Fibroblast of gingiva (primary cell): Measurements from ENCODE around the gene RAB6B.

ENCODE experiments used
- DNase-seq: peaks from one replicate; pipeline ENCODE4 v3.0.0-alpha.2; 2011; ENCODE audit warnings: low read depth

Gene RAB6B

DNA sequence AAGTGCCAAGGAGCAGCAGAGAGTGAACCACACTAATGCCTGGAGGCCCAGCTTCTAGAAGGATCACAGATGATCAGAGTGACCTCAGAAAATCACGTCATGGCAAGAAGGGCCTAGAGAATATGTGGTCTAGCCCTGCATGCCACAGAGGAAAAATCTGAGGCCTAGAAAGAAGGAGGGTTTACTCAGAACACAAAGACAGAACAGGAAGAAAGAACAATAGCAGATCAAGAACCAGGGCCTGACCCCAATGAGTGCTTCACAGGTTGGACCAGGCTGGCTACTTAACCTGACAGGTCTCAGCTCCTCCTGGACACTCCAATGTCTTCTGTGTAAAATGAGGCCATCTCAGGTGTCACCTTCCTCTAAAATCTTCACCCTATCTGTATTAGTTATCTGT lies 14.2 kb downstream of the RAB6B start:
- no peak for DNase-seq

DNA sequence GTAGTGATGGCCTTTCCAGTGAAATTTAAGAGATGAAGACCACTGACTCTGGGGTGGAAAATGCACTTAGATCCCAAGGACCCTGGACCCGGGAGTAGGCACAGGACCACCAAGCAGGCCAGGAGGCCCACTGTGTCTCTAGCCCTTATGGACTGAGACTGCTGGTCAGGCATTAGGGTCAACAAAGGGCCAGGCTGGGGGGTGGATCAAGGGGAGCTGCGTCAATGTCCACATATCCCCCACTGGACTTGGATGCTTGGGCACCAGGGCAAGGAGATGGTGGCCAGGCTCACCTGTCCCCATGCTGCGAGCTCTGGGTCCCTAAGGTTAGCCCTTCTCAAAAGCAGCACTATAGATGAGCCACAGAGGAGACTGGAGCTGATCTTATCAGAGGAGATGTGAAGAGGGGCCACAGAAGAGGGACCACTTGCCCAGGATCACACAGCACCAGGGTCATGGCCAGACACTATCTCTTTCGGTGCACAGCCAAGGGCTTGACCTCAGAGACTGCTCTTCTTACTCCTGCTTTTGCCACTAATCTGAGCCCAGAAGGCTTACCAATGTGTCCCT lies 14.7 kb downstream of the RAB6B start:
- DNase-seq: no peak

DNA sequence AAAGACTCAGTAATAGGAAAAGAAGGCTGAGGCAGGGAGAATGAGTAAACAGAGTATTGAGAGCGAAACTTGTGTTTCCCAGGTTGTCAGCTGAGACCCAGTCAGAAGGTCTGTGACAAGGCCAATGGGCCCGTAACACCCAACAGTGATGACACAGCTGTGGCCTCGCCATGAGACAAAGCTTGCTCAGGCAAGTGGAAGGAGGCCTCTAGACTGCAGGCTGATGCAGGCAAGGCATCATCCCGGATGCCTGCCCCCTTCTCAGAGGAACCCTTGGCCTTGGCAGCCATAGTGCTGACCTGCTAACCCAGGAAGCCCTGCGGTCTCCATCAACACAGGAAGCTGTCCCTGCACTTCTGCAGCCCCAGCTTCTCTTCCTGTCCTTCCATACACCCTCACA lies 15.4 kb downstream of the RAB6B start:
- no peak for DNase-seq

DNA sequence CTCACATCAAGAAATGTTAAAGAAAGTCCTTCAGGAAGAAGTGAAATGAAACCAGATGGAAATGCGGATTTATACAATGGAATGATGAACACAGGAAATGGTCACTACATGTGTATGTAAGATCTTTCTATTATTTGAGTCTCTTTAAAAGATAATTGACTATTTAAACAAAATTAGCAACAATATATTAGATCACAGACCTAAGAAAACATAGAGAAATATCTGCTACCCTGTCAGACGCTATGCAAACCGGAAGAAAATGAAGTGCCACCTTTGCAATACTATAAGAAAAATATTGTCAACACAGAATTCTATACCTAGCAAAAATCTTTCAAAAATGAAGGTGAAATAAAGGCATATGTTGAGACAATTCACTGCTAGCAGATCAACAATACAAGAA lies 17.2 kb downstream of the RAB6B start:
- no peak for DNase-seq

DNA sequence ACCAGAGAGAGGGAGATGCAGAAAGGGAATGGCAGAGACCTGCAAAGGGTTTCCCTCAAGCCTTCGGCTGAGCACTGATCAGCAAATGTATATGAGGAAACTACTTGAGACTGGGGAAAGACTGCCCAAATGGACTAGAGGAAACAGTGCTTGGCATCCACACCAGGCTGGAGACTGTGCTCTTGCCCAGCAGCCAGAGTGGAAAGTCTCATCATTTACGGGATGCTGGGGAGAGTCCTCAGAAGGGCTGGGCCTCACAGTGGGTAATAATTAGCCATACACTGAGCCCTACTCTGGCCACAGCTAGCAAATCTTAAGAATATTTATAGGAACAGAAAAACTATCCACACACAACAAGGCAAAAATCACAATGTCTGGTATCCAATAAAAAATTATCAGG lies 18.5 kb downstream of the RAB6B start:
- DNase-seq: no peak

DNA sequence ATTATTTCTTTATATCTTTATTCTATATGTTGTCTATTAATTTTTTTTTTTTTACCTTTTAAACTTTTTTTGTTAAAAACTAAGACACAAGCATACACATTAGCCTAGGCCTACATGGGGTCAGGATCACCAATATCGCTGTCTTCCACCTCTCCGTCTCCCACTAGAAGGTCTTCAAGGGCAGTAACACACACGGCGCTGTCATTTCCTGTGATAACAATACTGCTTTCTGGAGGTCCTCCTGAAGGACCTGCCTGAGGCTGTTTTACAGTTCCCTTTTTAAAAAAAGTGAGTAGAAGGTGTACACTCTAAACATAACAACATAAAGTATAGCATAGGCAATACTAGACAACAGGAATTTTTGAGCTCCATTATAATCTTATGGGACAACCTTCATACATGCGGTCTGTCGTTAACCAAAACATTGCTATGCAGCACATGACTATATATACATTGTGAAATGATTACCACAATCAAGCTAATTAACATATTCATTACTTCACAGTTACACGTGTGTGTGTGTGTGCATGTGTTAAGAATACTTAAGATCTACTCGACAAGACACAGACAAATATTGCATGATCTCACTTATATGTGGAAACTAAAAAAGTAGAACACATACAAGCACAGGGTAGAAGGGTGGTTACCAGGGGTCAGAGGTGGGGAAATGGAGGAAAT lies 20.8 kb downstream of the RAB6B start:
- no peak for DNase-seq

DNA sequence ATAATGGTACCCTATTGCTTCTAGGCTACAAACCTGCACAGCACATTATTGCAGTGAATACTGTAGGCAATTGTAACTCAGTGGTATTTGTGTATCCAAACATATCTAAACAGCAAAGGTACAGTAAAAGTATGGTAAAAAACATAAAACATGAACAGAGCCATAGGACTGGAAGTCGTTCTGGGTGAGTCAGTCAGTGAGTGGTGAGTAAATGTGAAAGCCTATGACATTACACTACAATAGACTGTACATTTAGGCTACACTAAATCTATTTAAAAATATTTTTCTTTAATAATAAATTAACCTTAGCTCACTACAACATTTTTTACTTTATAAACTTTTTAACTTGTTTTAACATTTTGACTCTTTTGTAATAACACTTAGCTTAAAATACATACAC lies 21.3 kb downstream of the RAB6B start:
- DNase-seq: no peak

DNA sequence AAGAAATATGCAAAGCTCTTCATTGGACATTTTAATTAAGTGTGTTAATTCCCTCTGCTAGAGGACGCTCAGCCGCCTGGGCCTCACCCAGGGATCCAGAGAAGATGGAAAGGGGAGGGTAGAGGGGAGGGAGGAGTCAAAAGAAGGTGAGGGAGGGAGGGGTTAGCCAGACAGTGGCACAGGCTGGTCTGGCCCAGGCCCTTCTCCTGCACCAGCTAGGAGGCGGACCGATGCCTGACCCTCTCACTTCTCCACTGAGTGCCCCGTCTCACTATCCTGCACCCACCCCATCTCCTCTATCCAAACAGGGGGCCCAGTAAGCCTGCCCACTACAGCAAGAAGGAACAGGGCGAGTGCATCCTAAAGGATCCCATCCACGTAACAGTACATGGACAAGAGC lies 22.9 kb downstream of the RAB6B start:
- DNase-seq: no peak

DNA sequence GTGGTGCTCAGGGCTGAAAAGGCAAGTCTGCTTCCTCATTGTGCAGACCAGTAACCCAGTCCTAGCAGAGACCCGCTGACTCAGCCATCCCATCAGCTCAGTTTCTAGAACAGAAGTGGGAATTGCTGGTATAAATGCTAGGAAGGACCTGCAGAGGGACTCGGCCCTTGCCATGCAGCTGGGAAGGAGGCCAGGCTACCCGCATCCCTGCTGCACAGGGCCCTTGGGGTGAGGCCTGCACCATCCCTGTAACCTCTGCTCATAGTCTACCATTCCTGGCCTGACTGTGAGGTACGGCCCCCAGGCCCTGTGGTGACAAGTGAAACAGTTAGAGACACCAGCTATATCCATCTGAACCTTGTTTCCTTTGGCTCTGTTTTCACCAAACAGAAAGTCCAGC lies 23.5 kb downstream of the RAB6B start:
- DNase-seq: no peak

DNA sequence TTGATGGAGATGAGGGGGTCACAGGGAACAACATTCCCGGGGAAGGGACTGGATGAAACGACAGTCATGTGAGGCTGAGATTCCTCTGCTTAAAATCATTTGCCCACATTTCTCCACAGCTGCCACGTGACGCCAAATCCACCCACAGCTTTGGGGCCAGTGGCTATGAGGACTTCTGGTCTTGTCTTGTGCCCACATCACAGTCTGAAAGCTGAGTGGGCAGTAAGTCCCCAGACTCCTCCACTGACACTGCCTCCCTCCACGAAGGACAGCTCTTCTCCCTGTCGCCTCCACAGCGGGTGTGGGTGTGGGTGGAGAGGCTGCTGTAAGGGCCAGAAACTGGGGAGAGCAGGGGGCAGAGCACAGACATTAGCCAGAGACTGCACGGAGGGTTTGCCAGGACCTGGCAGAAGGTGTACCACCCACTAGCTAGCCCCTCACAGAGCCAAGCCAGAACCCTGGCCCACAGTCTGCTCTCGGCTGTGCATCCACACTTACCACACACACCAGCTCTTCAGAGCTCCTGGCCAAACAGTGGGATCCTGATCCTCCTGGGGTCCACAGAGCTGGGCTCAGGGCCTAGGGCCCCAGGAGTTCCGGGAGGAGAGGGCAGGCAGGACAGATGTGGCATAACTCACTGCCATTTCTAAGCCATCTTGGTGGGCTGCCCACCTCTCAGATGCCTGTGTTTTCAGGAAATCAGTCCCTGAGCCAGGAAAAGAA lies 24.2 kb downstream of the RAB6B start:
- no peak for DNase-seq

DNA sequence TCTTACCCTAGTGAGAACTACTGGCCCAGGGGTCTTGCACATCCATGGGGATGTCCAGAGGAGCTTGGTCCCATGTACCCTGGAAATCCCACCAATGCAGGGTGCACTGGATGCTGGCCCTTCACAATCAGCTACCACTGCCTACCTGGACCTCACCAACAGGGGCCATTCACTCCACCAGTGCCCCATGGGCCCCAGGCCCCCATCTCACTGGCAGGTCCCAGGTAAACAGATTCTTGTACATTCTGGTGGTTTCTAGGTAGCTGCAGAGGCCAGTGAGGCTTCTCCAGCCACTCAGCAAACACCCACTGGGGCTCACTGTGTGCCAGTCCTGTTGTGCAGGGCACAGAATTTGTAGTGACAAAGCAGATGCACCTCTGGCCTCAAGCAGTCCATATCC lies 24.9 kb downstream of the RAB6B start:
- DNase-seq: no peak

DNA sequence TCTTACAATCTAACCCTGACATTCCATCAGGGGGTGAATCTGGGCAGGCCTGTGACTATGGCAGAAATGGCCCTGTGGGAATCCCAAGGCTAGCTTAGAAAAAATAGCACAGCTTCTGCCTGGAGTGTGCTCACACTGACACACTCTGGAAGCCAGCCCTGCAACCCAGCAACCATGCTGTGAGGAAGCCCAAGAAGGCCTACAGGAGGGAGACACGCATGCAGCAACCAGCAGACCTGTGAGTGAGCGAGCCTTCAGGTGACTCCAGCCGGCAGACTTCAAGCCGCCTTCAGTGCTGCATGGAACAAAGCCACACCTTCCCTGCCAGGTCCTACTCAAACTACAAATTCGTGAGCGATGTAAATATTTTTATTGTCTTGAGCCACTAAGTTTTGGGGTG lies 26.1 kb downstream of the RAB6B start:
- DNase-seq: no peak

DNA sequence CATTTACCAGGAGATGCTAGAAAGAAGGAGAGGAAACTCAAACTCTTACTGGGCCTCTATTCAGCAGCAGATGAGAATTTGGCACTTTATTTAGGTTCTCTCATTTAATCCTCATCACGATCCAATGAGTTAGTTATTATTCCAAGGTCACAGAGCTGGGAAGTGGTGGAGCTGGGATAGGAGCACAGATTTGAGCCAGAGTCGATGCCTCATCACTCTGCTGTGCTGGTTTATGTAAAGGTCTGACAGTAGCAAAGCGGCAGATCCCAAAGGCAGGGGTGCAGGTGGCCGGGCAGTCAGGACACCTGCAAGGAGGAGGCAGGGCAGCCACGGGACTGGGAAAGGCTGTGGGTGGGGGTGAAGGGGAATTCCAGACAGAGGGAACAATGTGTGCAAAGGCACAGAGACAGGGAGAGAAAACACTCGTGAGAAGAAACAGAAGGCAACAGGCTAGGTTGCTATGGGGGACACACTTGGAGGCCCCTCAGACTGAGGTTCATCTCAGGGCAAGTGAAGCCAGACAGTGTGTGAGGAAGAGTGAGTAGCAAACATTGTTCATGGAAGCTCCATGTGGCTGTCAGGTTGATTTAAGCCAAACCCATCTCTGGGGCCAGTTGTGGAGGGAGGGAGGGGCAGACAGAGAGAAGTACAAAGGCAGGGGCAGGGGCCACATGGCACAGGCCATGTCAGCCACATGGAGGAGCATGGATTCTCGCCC lies 26.8 kb downstream of the RAB6B start:
- DNase-seq: no peak

DNA sequence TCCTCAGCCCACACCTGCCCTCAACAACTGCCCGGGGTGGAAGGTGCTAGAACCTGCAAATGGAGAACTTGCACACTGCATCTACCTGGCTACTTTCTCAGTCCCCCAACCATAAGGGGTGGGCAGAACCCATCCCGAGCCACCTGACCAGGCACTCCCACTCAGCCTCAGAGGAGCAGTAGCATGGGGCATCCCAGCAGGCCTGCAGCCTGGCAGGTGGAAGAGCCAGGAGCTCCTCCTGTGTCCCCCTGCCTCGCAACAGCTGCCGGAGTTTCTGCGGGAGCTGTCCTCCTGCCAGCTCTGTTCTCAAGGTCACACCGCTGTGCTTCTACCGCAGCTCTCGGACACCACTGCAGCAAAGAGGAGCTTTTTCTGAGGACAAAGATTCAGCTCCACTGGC lies 27.5 kb downstream of the RAB6B start:
- DNase-seq: no peak

DNA sequence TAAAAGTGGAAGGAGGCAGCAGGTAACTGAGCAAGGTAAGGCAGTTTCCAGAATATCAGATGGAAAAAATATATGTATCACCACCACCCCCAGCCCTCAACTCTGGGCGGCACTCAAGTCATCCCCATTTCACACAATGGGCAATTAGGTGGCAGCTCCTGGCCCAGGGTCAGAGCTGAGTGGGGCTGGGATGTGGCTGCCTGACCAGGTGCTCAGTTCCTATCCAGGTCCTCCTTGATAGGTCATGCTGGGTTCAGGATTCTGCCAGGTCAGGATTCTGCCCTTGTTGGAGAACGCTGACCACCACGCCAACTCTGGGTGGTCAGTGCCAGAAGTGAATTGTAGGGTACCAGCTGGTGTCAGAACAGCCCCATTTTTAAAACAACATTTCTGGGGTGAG lies 29.5 kb downstream of the RAB6B start:
- no peak for DNase-seq

DNA sequence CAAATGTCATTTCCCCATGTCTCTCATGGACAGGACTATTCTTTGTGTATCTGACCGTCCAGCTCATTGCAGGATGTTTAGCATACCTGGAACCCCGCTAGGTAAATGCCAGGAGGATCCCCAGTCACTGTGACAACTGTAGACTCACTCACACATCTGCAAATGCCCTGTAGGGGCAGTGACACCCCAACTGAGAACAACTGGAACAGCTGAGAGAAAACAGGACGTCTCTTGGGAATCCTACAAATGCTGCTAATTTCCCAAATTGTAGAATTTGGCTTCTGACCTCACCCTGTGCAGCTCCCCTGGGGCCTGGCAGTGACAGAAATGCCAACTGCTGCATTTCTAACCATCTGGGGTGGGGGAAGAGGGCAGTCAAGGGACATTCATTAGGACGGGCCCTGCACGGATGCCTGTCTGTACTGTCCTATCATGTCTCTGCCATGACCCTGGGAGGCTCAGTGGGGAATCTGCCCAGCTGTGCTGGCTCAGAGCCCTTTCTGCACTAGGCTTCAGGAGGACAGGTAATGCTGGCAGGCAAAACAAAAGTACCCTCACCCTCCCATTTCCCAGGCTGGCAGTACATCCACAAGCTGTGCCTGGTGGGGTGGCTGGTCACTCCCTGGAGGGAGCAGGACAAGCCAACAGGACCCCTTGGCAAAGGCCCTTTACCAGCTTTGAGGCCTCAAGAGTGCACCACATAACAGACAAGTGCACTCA lies 30.4 kb downstream of the RAB6B start:
- no peak for DNase-seq

DNA sequence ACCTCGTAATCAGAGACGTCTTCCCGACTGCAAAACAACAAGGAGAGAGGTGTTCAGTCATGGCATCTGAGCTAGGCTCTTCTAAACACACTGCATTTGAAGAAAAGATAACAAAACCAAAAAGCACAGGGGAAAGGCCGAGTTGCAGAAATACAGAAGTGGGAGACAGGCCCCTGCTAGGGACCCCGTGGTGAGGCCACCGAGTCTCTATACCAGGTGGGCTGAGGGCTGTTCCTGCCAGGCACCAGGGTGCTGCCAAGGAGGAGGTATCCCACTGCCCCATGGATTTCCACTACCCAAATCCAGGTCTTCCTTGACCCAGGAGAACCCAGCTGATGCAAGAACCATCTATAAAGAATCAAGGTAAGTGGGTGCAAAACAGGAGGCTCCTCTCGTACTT lies 31.1 kb downstream of the RAB6B start:
- DNase-seq: no peak

DNA sequence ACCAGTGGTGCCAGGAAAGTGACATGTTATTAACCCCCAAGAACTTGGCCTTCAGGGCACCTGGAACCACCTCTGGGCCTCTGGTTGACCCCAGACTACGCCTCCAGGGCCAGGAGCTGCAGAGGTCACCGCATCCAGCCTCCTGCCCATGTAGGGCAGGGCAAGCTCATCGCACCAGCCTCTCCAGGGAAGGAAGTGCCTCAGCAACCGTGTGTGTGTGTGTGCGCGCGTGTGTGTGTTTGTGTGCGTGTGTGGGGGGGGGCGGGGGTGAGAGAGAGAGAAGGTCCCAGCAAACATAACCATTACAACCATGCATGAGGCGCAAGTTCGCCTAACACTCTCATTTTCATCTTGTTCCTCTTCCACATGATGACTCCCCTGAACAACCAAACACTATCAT lies 31.8 kb downstream of the RAB6B start:
- DNase-seq: no peak

DNA sequence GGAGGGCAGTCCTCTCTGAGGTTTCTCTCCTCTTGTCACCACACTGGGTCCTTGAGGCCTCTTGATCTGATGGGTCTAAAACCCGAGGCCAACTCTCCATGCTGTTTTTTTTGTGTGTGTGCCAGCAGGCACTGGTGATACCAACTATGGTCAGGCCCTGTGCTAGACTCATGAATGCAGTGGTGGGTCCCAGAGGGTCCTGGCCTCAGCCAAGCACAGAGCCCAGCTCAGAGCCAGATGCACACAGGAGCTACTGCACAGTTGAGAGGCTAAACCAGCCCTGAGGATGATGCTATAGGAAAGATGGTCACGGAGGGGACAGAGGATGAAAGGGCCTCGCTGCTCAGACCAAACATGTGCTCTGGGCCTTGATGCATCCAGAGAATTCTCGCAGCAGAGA lies 33.5 kb downstream of the RAB6B start:
- no peak for DNase-seq

DNA sequence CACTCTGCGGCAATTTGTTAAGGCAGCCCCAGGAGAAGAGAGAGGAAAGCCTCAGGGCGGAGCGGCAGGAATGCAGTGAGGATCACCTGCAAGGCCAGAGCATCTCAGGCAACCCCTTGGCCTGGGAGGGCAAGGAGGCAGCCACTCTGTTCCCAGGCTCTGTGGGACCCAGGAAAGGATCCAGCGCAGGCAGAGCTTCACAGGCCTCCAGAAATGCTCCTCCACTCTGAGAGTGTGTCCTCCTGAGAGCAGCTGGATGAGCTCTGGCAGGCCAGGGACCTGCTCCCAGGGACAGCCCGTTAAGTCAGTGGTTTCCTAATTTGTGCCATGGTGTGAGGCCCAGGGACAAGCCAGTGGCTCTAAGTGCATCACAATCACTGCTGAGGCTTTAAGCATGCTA lies 35.2 kb downstream of the RAB6B start:
- no peak for DNase-seq

DNA sequence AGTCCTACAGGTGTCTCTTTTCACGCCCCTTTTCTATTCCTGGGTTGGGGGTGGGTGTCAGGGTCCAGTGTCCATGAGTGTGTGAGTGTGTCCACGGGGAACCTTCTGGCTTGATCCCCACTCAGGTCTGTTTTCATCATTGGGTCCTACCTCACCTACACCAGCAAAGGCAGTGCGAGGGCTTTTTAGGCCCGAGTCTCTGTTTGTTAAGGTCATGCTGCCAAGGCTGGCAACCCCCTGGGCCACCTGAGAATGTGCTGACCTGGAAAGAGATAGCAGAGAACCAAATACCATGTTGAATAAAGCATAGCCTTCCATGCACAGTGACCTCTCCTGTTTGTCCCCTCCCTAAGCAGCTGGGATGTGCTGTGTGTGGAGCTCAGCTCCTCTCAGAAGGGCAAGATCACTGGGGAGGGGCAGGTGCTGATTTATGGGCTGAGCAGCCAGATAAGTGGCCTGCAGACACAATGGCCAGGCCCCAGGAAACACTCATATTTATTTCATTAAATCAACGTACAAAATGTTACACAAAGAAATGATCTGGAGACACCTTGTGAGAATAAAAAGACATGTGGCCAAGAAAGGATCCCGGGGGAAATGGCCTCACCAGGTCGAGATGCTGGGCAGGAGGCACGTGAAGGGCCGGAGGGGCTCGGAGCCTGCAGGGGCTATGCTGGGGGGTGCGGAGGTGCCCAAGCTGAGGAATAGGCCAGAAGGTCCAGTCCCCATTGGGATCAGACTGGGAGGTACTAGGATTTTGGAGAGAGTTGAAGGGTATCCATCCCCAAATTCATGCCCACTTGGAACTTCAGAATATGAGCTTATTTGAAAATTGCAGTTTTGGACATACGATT lies 36.1 kb downstream of the RAB6B start:
- DNase-seq: no peak

DNA sequence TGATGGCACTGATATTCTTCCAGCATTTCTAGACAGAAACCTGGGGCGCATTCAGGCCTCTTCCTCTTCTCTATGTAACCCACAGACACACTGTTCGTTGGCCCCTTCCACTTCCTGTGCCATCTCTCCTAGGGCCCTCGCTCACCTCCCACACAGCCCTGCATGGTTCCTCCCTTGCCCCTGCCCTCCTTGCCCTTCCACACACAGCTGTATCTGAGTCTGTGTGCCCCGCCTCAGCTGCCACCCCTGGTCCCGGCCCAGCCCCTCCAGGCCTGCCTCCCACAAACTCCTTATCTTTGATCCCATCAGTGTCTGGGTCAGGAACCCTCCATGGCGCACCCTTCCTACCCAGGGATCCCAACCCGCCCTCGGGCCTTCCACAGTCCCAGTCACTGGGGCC lies 37.9 kb downstream of the RAB6B start:
- DNase-seq: no peak
